ENCODE data around the gene ARID1B.
"Not testable (repeated sequence)": the region's sequence is repeated elsewhere in the genome, so short reads cannot be mapped to it uniquely, and the experiment has no call there.

Gene ARID1B

GRCh38 chr6:157038610-157039009 is 261.4 kb downstream of the ARID1B start:
- in situ Hi-C loops (cut with MboI; ENCODE audit: low sequenced_read_pairs), result no loop called here

- in situ Hi-C loops (cut with MboI; ENCODE audit: low sequenced_read_pairs), result not testable (repeated sequence)
Observed at GRCh38 chr6:157039639-157040038, 262.5 kb downstream of the ARID1B start.

- in situ Hi-C loops (cut with MboI; ENCODE audit: low sequenced_read_pairs), result no loop called here
Observed at GRCh38 chr6:157040191-157040590, 263.0 kb downstream of the ARID1B start.

- in situ Hi-C loops (cut with MboI; ENCODE audit: low sequenced_read_pairs), result no loop called here
Observed at GRCh38 chr6:157045831-157046454, 268.8 kb downstream of the ARID1B start.

- in situ Hi-C loops (cut with MboI; ENCODE audit: low sequenced_read_pairs), result no loop called here
Observed at GRCh38 chr6:157046776-157047175, 269.6 kb downstream of the ARID1B start.

GRCh38 chr6:157047328-157047727 is 270.1 kb downstream of the ARID1B start:
- in situ Hi-C loops (cut with MboI; ENCODE audit: low sequenced_read_pairs), result no loop called here

- in situ Hi-C loops (cut with MboI; ENCODE audit: low sequenced_read_pairs), result no loop called here
Observed at GRCh38 chr6:157047951-157048350, 270.8 kb downstream of the ARID1B start.

GRCh38 chr6:157049133-157049532 is 272.0 kb downstream of the ARID1B start:
- in situ Hi-C loops (cut with MboI; ENCODE audit: low sequenced_read_pairs), result no loop called here

- in situ Hi-C loops (cut with MboI; ENCODE audit: low sequenced_read_pairs), result no loop called here
Observed at GRCh38 chr6:157050537-157051265, 273.5 kb downstream of the ARID1B start.

GRCh38 chr6:157054531-157054979 is 277.4 kb downstream of the ARID1B start:
- in situ Hi-C loops (cut with MboI; ENCODE audit: low sequenced_read_pairs), result no loop called here

- in situ Hi-C loops (cut with MboI; ENCODE audit: low sequenced_read_pairs), result no loop called here
Observed at GRCh38 chr6:157055863-157056262, 278.7 kb downstream of the ARID1B start.

- in situ Hi-C loops (cut with MboI; ENCODE audit: low sequenced_read_pairs), result no loop called here
Observed at GRCh38 chr6:157056275-157056674, 279.1 kb downstream of the ARID1B start.

- in situ Hi-C loops (cut with MboI; ENCODE audit: low sequenced_read_pairs), result no loop called here
Observed at GRCh38 chr6:157058574-157058973, 281.4 kb downstream of the ARID1B start.

- in situ Hi-C loops (cut with MboI; ENCODE audit: low sequenced_read_pairs), result no loop called here
Observed at GRCh38 chr6:157059781-157060180, 282.6 kb downstream of the ARID1B start.

GRCh38 chr6:157060440-157060952 is 283.3 kb downstream of the ARID1B start:
- in situ Hi-C loops (cut with MboI; ENCODE audit: low sequenced_read_pairs), result no loop called here

- in situ Hi-C loops (cut with MboI; ENCODE audit: low sequenced_read_pairs), result no loop called here
Observed at GRCh38 chr6:157061770-157062594, 284.8 kb downstream of the ARID1B start.

GRCh38 chr6:157063176-157063905 is 286.2 kb downstream of the ARID1B start:
- in situ Hi-C loops (cut with MboI; ENCODE audit: low sequenced_read_pairs), result no loop called here

GRCh38 chr6:157063923-157064322 is 286.7 kb downstream of the ARID1B start:
- in situ Hi-C loops (cut with MboI; ENCODE audit: low sequenced_read_pairs), result no loop called here

- in situ Hi-C loops (cut with MboI; ENCODE audit: low sequenced_read_pairs), result no loop called here
Observed at GRCh38 chr6:157064502-157064901, 287.3 kb downstream of the ARID1B start.

- in situ Hi-C loops (cut with MboI; ENCODE audit: low sequenced_read_pairs), result no loop called here
Observed at GRCh38 chr6:157065366-157065765, 288.2 kb downstream of the ARID1B start.
